SK-N-MC (cell line): Measurements from ENCODE around the gene TSEN15.

Source experiments
- EZH2 ChIP-seq: fragments of 200-600 bp; sonication (generic); IDR thresholded peaks from one replicate; pipeline ENCODE4 v1.6.1; 2017; ENCODE audit warnings: antibody characterized with exemption
- POLR2AphosphoS5 ChIP-seq: IDR thresholded peaks from 2 replicates; pipeline ENCODE4 v1.6.1; 2012; ENCODE audit warnings: mild to moderate bottlenecking, low read depth, low read length, borderline replicate concordance

DNA sequence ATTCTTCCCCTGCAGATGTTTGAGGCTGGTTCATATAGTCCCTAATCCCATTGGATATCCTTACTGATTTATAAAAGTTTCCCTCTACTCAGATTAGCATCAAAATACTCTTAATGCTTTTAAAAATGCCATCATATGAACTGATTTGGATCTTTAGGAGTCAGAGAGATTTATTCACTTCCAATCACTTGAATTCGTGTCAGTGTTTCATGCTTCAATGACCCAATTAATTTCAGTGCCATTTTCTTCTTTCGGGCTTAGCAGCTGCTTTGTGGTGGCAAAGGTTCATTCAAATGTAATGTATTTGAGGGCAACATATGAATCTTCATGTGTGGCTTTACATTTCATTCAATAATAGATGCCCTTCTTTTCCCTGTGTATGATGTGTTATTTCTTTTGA, 2.2 kb upstream of the TSEN15 start:
- no peak for TF ChIP-seq POLR2AphosphoS5
- TF ChIP-seq EZH2: no peak
